Hematopoietic multipotent progenitor cell (in vitro differentiated cells): ENCODE results near the gene MRO. TPM values are rescaled to one million over a fixed set of nuclear protein-coding genes. Genes with fewer than 3 reads are reported as not detected.
"Not testable (repeated sequence)": the region's sequence is repeated elsewhere in the genome, so short reads cannot be mapped to it uniquely, and the experiment has no call there.

Experiments
- DNase-seq, 3 donors: peaks; one replicate each; pipeline ENCODE4 v3.0.0-alpha.2; 2011 to 2015; ENCODE audit warnings: low read depth in 2 of 3, low spot score in 2 of 3
- total RNA-seq: library from RNA; depleted of rRNA; stranded (reverse); fragments of >200 nt; gene quantifications from one replicate; pipeline ENCODE4 v1.2.3, GENCODE V29; 2012

MRO gene
- total RNA-seq, 1 donor: not detected

DNA sequence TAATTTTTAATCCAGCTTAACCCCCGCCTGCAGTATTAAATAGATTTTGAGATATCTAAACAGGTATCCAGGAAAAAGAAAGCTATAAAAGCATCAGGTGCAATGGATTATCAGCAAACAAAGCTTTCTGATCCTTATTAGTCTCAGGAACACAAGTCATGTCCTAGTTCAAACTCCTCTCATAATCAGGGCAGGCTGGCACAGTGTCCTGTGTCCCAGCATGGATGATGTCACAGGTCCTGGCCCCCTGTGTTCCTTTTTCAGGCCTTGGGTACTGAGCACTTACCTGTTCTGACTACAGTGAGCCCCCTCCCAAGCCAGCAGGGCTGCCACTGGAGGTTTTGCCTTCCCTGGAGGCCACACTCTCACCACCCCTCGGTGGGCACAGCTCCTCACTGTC, 19.5 kb upstream of the MRO start:
- no peak for DNase-seq

- DNase-seq: peak in 2 of 3 donors; percentile 38 to 79
Measured at GRCh38 chr18:50836521-50836957, 16.7 kb upstream of the MRO start.

GRCh38 chr18:50833496-50833895, 13.7 kb upstream of the MRO start:
- not testable (repeated sequence) for DNase-seq

DNA sequence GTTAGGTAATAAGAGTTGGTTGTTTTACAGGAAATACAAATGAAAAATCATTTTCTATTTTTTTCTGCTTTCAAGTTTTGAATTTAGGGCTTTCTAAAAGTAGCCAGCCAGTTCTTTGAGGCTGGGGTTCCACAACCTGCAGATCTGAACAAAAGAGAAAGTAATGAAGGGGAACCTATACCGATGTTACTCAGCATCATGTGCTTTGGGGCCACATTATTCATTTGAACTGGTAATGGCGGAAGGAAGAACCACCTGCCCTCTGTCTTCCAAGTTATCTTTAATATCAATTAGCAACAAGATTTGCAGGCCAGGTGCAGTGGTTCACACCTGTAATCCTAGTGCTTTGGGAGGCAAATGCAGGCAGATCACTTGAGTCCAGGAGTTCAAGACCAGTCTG, 12.9 kb upstream of the MRO start:
- DNase-seq: no peak

- no peak for DNase-seq
Measured at GRCh38 chr18:50830544-50830943, 10.7 kb upstream of the MRO start.

GRCh38 chr18:50829644-50830043, 9.8 kb upstream of the MRO start:
- DNase-seq: no peak

- DNase-seq: no peak
Measured at GRCh38 chr18:50826027-50826426, 6.2 kb upstream of the MRO start.

DNA sequence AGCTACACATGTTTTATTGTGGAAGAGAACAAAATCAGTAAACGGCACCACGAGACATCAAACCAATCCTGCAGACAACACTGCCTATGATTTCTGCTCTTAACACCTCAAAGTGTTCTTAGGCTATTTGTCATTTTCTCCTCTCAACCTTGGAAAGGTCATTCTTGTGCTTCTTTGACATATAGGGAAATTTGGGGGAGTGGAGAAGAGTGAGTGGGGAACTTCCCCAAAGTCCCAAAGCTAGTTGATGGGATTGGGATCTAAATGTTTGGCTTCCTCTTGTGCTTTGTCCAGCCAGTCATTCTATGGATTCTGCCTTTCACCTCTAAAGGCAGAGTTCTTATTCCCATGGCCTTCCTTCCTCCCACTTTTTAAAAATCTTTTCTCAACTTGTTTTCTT, 5.8 kb upstream of the MRO start:
- no peak for DNase-seq

- no peak for DNase-seq
Measured at GRCh38 chr18:50822756-50823155, 2.9 kb upstream of the MRO start.

DNA sequence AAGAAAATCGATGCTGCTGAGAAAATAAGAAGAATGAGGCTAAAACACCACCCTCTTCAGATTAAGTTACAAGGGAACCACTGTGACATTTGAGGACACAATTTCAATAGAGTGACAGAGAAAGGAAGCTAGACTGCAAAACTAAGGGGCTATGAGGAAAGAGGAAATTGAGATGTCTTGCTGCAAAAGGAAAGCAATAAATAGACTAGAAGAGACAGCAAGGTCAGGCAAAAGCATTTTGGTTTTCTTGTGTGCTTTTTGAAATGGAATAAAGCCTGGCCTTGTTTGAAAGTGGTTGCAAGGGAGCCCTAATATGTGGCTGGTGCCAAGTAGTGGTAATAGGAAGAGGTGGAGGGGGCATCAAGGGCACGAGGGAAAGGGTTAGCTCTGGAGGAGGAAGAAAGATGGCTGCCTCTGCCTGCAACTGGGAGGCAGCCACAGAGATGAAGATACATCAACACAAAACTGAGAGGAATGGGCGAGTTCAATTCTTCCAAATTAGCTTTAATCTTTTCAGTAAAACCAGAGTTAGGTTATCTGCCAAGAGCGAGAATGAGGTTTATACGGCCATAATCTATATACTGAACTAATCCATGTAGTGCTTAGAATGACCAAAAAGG, 1.2 kb upstream of the MRO start:
- peak in 1 of 3 donors; percentile 45 for DNase-seq

GRCh38 chr18:50819027-50819727, 639 bp downstream of the MRO start:
- no peak for DNase-seq

GRCh38 chr18:50816419-50817166, 3.2 kb downstream of the MRO start:
- DNase-seq: no peak

DNA sequence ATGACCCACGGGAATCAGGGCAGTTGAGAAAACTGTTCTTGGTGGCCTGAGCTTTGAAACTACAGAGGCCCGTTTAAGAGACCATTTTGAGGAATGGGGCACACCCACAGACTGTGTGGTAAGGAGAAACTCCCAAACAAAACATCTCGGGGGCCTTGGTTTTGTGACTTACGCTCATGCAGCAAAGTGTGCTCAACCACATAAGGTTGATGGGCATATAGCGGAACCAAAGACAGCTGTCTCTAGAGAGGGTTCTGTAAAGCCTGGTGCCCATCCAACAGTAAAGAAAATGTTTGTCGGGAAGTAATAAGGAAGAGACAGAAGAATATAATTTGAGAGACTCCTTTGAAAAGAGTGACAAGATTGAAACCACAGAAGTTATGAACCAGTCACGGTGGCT, 5.4 kb downstream of the MRO start:
- no peak for DNase-seq

- no peak for DNase-seq
Measured at GRCh38 chr18:50813353-50813752, 6.5 kb downstream of the MRO start.

- DNase-seq: no peak
Measured at GRCh38 chr18:50812834-50813233, 7.0 kb downstream of the MRO start.

- DNase-seq: no peak
Measured at GRCh38 chr18:50807176-50807575, 12.6 kb downstream of the MRO start.

GRCh38 chr18:50806208-50806616, 13.6 kb downstream of the MRO start:
- DNase-seq: peak in 2 of 3 donors; percentile 23 to 60

DNA sequence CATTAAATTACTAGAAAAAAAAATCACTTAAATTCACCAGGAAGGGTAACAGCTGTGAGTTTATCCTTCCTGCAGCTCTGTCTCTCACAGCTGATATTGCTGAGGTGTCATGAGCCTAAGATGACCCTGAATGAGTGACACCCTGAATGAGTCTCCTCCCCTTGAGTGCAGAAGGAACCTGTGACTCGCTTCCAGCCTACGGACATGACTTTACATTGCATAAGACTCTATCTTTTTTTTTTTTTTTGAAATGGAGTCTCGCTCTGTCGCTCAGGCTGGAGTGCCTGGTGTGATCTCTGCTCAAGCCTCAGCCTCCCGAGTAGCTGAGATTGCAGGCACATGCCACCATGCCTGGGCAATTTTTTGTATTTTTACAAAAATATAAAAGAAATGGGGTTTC, 14.1 kb downstream of the MRO start:
- peak in 1 of 3 donors; percentile 12 for DNase-seq

- DNase-seq: no peak
Measured at GRCh38 chr18:50803592-50803991, 16.2 kb downstream of the MRO start.

DNA sequence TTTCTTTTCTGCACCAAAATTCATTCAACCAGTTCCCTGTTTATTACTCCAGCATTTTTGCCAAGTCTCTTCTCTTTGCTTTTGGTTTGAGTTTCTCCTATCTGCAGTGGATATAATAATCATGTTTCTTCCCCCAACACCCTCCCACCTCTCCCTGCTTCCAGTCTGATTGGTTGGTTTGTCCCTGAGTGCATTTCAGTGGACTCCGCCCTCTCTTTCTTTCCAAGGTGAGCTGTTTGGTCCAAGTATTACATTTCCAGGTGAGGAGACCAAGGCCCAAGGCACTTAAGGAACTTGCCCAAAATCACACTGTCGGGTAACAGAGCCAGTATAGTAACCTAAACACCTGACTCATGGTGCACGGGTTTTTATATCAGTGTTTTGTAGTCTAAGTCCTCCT, 17.7 kb downstream of the MRO start:
- DNase-seq: no peak

DNA sequence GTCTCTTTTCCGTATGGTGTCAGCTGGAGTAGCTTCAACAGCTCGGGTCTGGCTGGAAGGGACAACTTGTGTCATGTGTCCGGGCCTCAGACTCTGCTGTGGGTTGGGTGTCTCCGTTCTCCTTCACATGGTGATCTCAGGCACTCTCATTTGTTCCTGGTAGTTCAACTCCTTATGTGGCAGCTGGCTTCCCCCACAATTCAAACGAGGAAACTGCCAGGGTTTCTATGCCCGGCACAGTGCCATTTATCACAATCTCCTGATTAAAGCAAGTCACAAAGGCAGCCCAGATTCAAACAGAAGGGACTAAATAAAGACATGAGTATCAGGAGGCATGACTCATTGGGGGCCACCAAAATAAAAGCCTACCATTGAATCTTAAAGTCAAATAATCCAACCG, 22.7 kb downstream of the MRO start:
- no peak for DNase-seq

DNA sequence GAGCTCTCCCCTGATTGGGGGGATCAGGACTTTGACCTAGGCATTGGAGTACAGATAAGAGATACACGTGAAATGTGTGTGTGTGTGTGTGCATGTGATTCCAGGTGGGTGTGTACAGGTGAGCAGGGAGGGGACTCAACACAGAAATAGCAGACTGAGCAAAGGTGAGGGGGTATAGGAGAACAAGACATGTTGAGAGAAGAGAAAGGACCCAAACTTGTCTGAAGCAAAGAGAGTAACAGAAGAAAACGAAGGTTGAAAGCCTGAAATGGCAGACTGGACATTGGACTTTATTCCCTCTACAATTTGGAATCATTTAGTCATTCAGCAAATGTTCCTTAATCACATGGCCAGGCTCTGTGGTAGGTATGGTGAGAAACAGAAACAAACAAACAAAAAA, 23.3 kb downstream of the MRO start:
- no peak for DNase-seq
